Neural cell (in vitro differentiated cells): ENCODE measurements around the gene RAI14. TPM values are rescaled to one million over a fixed set of nuclear protein-coding genes. Genes with fewer than 3 reads are reported as not detected.

Experiments used
- H2AFZ ChIP-seq: fragments of 200-600, 300-800 bp; sonication (generic), shearing (Covaris generic); 2 replicates; pipeline ENCODE4 v1.6.0; 2014; ENCODE audit warnings: low read depth, mild to moderate bottlenecking, antibody characterized with exemption, low read length, moderate library complexity
- H3F3A ChIP-seq: fragments of 200-600 bp; shearing (Covaris generic); 2 replicates; pipeline ENCODE4 v1.6.1; 2016; ENCODE audit warnings: mild to moderate bottlenecking, moderate library complexity, mixed read lengths, antibody characterized with exemption, low read length; ENCODE audit not compliant: insufficient read depth, poor library complexity, severe bottlenecking
- H3K27ac ChIP-seq: fragments of 200-600, 300-800 bp; sonication (generic), shearing (Covaris generic); 2 replicates; pipeline ENCODE4 v1.5.1; 2014; ENCODE audit warnings: mild to moderate bottlenecking, low read length, moderate library complexity
- H3K27me3 ChIP-seq: fragments of 300-800, 200-600 bp; sonication (generic), shearing (Covaris generic); 2 replicates; pipeline ENCODE4 v1.6.0; 2014; ENCODE audit warnings: mild to moderate bottlenecking, low read depth, low read length, moderate library complexity; ENCODE audit not compliant: insufficient read depth
- H3K36me3 ChIP-seq: fragments of 300-800, 200-600 bp; sonication (generic), shearing (Covaris generic); 2 replicates; pipeline ENCODE4 v1.5.1; 2014; ENCODE audit warnings: mild to moderate bottlenecking, antibody characterized with exemption, low read length, moderate library complexity; ENCODE audit not compliant: insufficient read depth
- H3K4me2 ChIP-seq: fragments of 300-800, 200-600 bp; sonication (generic), shearing (Covaris generic); 2 replicates; pipeline ENCODE4 v1.6.0; 2014; ENCODE audit warnings: mild to moderate bottlenecking, low read length
- H3K4me3 ChIP-seq: fragments of 300-800, 200-600 bp; sonication (generic), shearing (Covaris generic); 2 replicates; pipeline ENCODE4 v1.5.1; 2014; ENCODE audit warnings: mild to moderate bottlenecking, low read length, moderate library complexity
- H3K79me2 ChIP-seq: fragments of 200-600 bp; shearing (Covaris generic); replicated peaks from 2 replicates; pipeline ENCODE4 v1.6.0; 2014; ENCODE audit warnings: mild to moderate bottlenecking, low read length, moderate library complexity; ENCODE audit not compliant: insufficient read depth
- H3K9ac ChIP-seq: fragments of 300-800, 200-600 bp; sonication (generic), shearing (Covaris generic); 2 replicates; pipeline ENCODE4 v1.6.1; 2016; ENCODE audit warnings: mild to moderate bottlenecking, low read length, mixed read lengths
- H3K9me2 ChIP-seq: fragments of 200-600 bp; shearing (Covaris generic); 2 replicates; pipeline ENCODE4 v1.6.1; 2016; ENCODE audit warnings: mild to moderate bottlenecking, low read length, mixed read lengths; ENCODE audit not compliant: insufficient read depth
- H3K9me3 ChIP-seq: fragments of 200-600, 300-800 bp; sonication (generic), shearing (Covaris generic); 2 replicates; pipeline ENCODE4 v1.6.1; 2016; ENCODE audit warnings: mild to moderate bottlenecking, mixed run types, low read length, moderate library complexity, mixed read lengths
- H4K20me1 ChIP-seq: fragments of 200-600 bp; shearing (Covaris generic); 2 replicates; pipeline ENCODE4 v1.6.1; 2016; ENCODE audit warnings: mild to moderate bottlenecking, mixed run types; ENCODE audit not compliant: insufficient read depth
- CTCF ChIP-seq: fragments of 450-650 bp; IDR thresholded peaks from 2 replicates; pipeline ENCODE4 v1.5.1; 2014; ENCODE audit warnings: antibody characterized with exemption, mild to moderate bottlenecking, moderate library complexity; ENCODE audit not compliant: poor library complexity, severe bottlenecking
- EP300 ChIP-seq: fragments of 450-650 bp; conservative IDR thresholded peaks from 2 replicates; pipeline ENCODE4 v1.6.1; 2014; ENCODE audit warnings: antibody characterized with exemption, mild to moderate bottlenecking, moderate library complexity; ENCODE audit not compliant: poor library complexity, severe bottlenecking
- EZH2 ChIP-seq: fragments of 200-600, 300-800 bp; shearing (Covaris generic), sonication (generic); IDR thresholded peaks from 2 replicates; pipeline ENCODE4 v1.6.1; 2014; ENCODE audit warnings: antibody characterized with exemption, low read length, borderline replicate concordance, mild to moderate bottlenecking; ENCODE audit not compliant: insufficient read depth, poor library complexity, severe bottlenecking
- MXI1 ChIP-seq: fragments of 450-650 bp; conservative IDR thresholded peaks from 2 replicates; pipeline ENCODE4 v1.6.1; 2014; ENCODE audit warnings: antibody characterized with exemption, mild to moderate bottlenecking; ENCODE audit not compliant: poor library complexity, severe bottlenecking
- POLR2AphosphoS5 ChIP-seq: IDR thresholded peaks from 2 replicates; pipeline ENCODE4 v1.6.1; 2012
- RAD21 ChIP-seq: fragments of 450-650 bp; conservative IDR thresholded peaks from 2 replicates; pipeline ENCODE4 v1.6.1; 2014; ENCODE audit warnings: antibody characterized with exemption, mild to moderate bottlenecking, moderate library complexity
- REST ChIP-seq: IDR thresholded peaks from 2 replicates; pipeline ENCODE4 v1.6.1; 2012; ENCODE audit warnings: borderline replicate concordance
- SMC3 ChIP-seq: fragments of 450-650 bp; conservative IDR thresholded peaks from 2 replicates; pipeline ENCODE4 v1.6.1; 2014; ENCODE audit warnings: antibody characterized with exemption, mild to moderate bottlenecking, moderate library complexity; ENCODE audit not compliant: poor library complexity
- TAF1 ChIP-seq: IDR thresholded peaks from 2 replicates; pipeline ENCODE4 v1.6.1; 2012; ENCODE audit warnings: low read depth
- polyA plus RNA-seq: library from polyadenylated mRNA; depleted of rRNA; stranded (reverse); fragments of >200 nt; gene quantifications from 2 replicates; pipeline ENCODE4 v1.2.3, GENCODE V29; 2014

RAI14 gene
- polyA plus RNA-seq, 1 donor from 2014 or later = 7.8 TPM

- H3K9me3 ChIP-seq = no peaks in the 10 kb centered on the region
- H3K4me2 ChIP-seq = no peak overlapping the region
- H3K9ac ChIP-seq = no peak overlapping the region
- H3K27ac ChIP-seq = no peak overlapping the region
- TF ChIP-seq SMC3 = no peak
- no peak for TF ChIP-seq EZH2
- TF ChIP-seq TAF1 = no peak
- no peak for TF ChIP-seq EP300
- TF ChIP-seq CTCF = no peak
- TF ChIP-seq MXI1 = no peak
- no peak for TF ChIP-seq POLR2AphosphoS5
- TF ChIP-seq REST = no peak
- no peak for TF ChIP-seq RAD21
- peaks cover 6% of the 10 kb centered on the region for H3K36me3 ChIP-seq
- no peaks in the 10 kb centered on the region for H4K20me1 ChIP-seq
- H3K27me3 ChIP-seq = no peaks in the 10 kb centered on the region
- H3K79me2 ChIP-seq = no peaks in the 10 kb centered on the region
- H3F3A ChIP-seq = no peaks in the 10 kb centered on the region
- no peak overlapping the region for H2AFZ ChIP-seq
- H3K4me3 ChIP-seq = no peak overlapping the region
- H3K9me2 ChIP-seq = no peaks in the 10 kb centered on the region
These were observed 190.9 kb downstream of the RAI14 start for GRCh38 chr5:34847056-34847455.

- Histone ChIP-seq H3K9ac (no peak overlapping the region), H3K27me3 (no peaks in the 10 kb centered on the region), H2AFZ (no peak overlapping the region), H3K36me3 (peaks cover 6% of the 10 kb centered on the region), H4K20me1 (no peaks in the 10 kb centered on the region), H3K9me3 (no peaks in the 10 kb centered on the region), H3K4me2 (no peak overlapping the region), H3K27ac (no peak overlapping the region), H3F3A (no peaks in the 10 kb centered on the region), H3K79me2 (no peaks in the 10 kb centered on the region), H3K9me2 (no peaks in the 10 kb centered on the region), H3K4me3 (no peak overlapping the region)
- TF ChIP-seq REST (no peak), CTCF (no peak), POLR2AphosphoS5 (no peak), EZH2 (no peak), RAD21 (no peak), MXI1 (no peak), SMC3 (no peak)
These were observed 191.4 kb downstream of the RAI14 start for GRCh38 chr5:34847552-34847951.
